ENCODE data around the gene MICAL3.

- TF ChIP-seq CTCF (IDR thresholded peaks at IDR 0.05; ENCODE audit: low read depth, low read length) (no peak), EZH2phosphoT487 (IDR thresholded peaks at IDR 0.05; ENCODE audit: low read depth) (no peak)
Observed at GRCh38 chr22:17792854-17793434, 231.4 kb downstream of the MICAL3 start.

Data from OCI-LY3 (cell line).